Left lobe of liver (tissue), 2 donors: ENCODE results near the gene POU3F1. TPM values are rescaled to one million over a fixed set of nuclear protein-coding genes. Genes with fewer than 3 reads are reported as not detected.
"Not testable (repeated sequence)": the region's sequence is repeated elsewhere in the genome, so short reads cannot be mapped to it uniquely, and the experiment has no call there.

Experiments used
- ATAC-seq: fragments of 200-7000 bp; cut with Tn5 transposase; one replicate; pipeline ENCODE4 v1.9.1; 2020; ENCODE audit warnings: mild to moderate bottlenecking, moderate library complexity
- DNase-seq: peaks from one replicate; pipeline ENCODE4 v3.0.0-alpha.2; 2020; ENCODE audit warnings: low spot score
- total RNA-seq: library from RNA; stranded (reverse); gene quantifications from one replicate; pipeline ENCODE4 v1.2.1, GENCODE V29; 2021
- donor health status: DM: no; HTN: no; CAD: no; lungs with moderate emphysema.
- donor health status: DM: no; HTN: yes; CAD: no.

POU3F1 gene
- total RNA-seq, 1 donor from 2014 or later, result 0.08 TPM

GRCh38 chr1:38050397-38051078 lies 3.9 kb upstream of the POU3F1 start:
- ATAC-seq (no peak), DNase-seq (no peak)

GRCh38 chr1:38047603-38048141 lies 1.1 kb upstream of the POU3F1 start:
- peak; percentile 11 for ATAC-seq
- no peak for DNase-seq

GRCh38 chr1:38046884-38047602 lies 450 bp upstream of the POU3F1 start:
- peak; percentile 91 for ATAC-seq
- DNase-seq, result peak; percentile 88

GRCh38 chr1:38045401-38046332 lies 926 bp downstream of the POU3F1 start:
- DNase-seq (no peak), ATAC-seq (no peak)

- DNase-seq (no peak), ATAC-seq (no peak)
Measured at GRCh38 chr1:38044221-38045215, 2.1 kb downstream of the POU3F1 start.

- no peak for DNase-seq
- ATAC-seq, result no peak
Measured at GRCh38 chr1:38043036-38043747, 3.4 kb downstream of the POU3F1 start.

DNA sequence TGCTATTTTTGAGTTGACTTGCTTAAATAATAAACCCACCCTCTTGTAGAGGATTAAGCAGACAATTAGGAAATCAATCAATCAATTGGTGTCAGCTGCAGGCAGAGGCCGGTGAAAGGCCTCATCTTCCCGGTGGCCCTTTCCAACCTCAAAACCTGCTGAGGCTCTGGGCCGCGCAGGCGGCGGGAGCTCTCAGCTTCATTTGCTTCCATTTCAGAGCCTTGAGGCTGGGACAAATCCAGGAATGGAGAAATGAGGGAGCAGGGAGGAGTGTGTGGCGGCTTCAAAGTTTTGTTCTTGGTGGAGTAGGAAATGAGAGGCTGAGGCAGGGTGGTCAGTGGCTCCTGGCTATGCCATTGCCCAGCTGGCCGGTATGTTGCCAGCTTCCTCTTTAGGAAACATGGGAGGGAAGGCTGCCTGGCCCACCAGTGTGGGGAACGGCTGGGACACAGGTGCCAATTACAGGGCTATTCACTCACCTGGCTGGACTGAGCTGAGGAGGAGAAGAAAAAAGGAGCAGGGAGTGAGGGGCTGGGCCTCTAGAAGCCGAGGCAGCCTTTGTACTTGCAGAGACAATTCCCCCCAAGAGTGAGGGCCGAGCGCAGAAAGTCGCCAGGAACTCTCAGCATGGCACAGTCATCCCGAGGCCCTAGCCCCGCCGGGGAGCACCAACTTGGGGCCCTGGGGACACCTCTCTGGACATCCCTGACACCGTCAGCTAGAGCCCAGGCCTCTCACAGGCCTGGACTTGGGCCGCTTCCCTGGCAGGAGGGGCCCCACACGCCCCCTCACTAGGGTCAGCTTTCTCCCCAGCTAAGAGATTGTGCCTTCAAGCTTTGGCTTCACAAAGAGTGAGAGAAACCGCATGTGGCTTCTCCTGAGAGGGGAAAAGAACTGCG lies 4.4 kb downstream of the POU3F1 start:
- ATAC-seq (no peak), DNase-seq (no peak)

- ATAC-seq (no peak), DNase-seq (no peak)
Measured at GRCh38 chr1:38039331-38040088, 7.1 kb downstream of the POU3F1 start.

DNA sequence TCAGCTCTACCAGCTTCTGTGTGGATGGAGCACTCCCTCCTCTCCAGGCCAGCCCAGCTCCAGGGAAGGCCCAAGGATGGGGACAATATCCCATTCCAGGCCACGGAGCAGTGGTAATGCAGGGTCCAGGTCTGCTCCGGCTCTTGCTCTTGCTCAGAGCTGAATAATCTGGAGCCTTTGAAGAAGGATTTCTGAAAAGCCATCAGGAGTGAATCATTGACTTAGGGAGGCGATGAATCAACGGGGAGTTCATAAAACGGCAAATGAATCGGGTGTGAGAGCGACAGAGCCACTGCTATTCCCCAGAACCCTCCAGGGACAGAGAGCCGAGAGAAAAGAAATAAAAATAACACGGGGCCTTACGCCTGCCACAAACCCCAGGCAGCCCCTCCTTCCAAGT lies 7.7 kb downstream of the POU3F1 start:
- ATAC-seq (no peak), DNase-seq (no peak)

DNA sequence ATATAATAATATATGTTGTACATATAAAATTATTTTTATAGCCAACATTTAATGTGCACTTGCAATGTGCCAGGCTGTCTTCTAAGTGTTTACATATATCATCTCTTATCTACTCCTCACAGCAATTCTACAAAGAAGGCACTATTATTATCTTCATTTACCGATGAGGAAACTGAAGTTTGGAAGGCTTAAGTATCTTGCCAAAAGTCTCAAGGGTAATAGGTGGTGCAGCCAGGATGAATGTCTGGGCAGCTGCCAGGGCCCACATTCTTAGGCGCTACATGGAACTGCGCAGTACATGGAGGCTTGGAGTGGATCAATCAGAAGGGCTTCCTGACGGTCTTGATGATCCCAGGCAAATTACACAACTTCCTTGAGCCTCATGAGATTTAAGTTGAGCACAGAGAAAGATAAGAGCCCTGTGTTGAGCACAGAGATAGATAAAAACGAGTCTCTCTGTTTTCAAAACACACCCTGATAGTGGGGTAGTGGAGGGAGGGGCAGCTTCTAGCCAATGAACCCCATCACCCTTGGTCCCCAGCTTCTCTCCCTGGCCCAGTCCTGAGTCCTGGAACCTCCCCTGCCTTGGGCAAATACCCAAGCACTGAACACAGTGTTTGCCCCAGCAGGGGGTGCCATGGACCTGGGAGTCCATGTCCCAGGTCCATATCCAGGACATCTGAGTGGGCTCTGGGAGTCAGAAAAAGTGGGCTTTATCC lies 9.2 kb downstream of the POU3F1 start:
- ATAC-seq (peak; percentile 68), DNase-seq (no peak)

- ATAC-seq (no peak), DNase-seq (no peak)
Measured at GRCh38 chr1:38034871-38035270, 11.7 kb downstream of the POU3F1 start.

DNA sequence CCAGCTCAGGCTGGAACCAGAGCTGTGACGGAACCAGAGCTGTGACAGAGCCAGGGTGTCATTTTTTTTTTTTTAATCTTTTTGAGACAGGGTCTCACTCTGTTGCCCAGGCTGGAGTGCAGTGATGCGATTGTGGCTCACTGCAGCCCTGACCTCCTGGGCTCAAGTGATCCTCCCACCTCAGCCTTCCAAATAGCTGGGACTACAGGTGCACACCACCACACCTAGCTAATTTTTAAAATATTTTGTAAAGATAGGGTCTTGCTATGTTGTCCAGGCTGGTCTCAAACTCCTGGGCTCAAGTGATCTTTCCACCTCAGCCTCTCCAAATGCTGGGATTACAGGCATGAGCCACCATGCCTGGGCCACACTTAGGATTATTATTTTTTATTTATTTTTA lies 13.6 kb downstream of the POU3F1 start:
- not testable (repeated sequence) for ATAC-seq, DNase-seq

- peak; percentile 36 for ATAC-seq
Measured at GRCh38 chr1:38031513-38031866, 15.1 kb downstream of the POU3F1 start.

GRCh38 chr1:38030596-38031512 lies 15.7 kb downstream of the POU3F1 start:
- ATAC-seq (peak; percentile 10), DNase-seq (no peak)

More at GRCh38 chr1:38031513-38031866, 15.1 kb downstream of the POU3F1 start:
- no peak for DNase-seq

- peak; percentile 28 for ATAC-seq
- no peak for DNase-seq
Measured at GRCh38 chr1:38029685-38030511, 16.7 kb downstream of the POU3F1 start.
